PC-9 (cell line): Measurements from ENCODE around the gene SNX5. TPM values are rescaled to one million over a fixed set of nuclear protein-coding genes. Genes with fewer than 3 reads are reported as not detected.

ENCODE experiments used
- BruUV-seq: library from RNA; stranded (reverse); fragments of 400-500 nt; replicated peaks from 2 replicates; lab custom pipeline; 2021; lab: Mats Ljungman, UMichigan
- CTCF ChIA-PET: fragments of 300-600 bp; sonication (Branson Sonifier 250); formaldehyde crosslinking; loops from one replicate; lab custom pipeline; 2022; ENCODE audit warnings: antibody characterized with exemption; lab: Charles Lee
- POLR2A ChIA-PET: fragments of 300-600 bp; sonication (Branson Sonifier 250); formaldehyde crosslinking; loops from one replicate; lab custom pipeline; 2022; ENCODE audit warnings: antibody characterized with exemption; ENCODE audit not compliant: unreplicated experiment; lab: Charles Lee
- DNase-seq, 2 experiments: peaks; one replicate each; pipeline versions ENCODE4 v3.0.0 to v3.0.0-alpha.2; 2015 to 2022; ENCODE audit warnings: mixed read lengths in 1 of 2
- H2AFZ ChIP-seq: fragments of 200-600 bp; sonication (generic); 2 replicates; pipeline ENCODE4 v1.8.1; 2017; ENCODE audit warnings: antibody characterized with exemption
- H3F3A ChIP-seq: fragments of 200-600 bp; sonication (generic); 2 replicates; pipeline ENCODE4 v1.8.1; 2017; ENCODE audit warnings: antibody characterized with exemption, mild to moderate bottlenecking, low read depth; ENCODE audit not compliant: insufficient read depth
- H3K27ac ChIP-seq: fragments of 200-600 bp; sonication (generic); 2 replicates; pipeline ENCODE4 v1.6.1; 2016; ENCODE audit warnings: mixed run types
- H3K27me3 ChIP-seq: fragments of 200-600 bp; sonication (generic); 2 replicates; pipeline ENCODE4 v1.6.1; 2016; ENCODE audit warnings: low read depth, mixed run types; ENCODE audit not compliant: insufficient read depth
- H3K36me3 ChIP-seq: fragments of 200-600 bp; sonication (generic); 2 replicates; pipeline ENCODE4 v1.6.1; 2016; ENCODE audit warnings: low read depth, mixed run types
- H3K4me1 ChIP-seq: fragments of 200-600 bp; sonication (generic); replicated peaks from 2 replicates; pipeline ENCODE4 v1.6.1; 2016; ENCODE audit warnings: mixed run types; ENCODE audit not compliant: insufficient read depth
- H3K4me2 ChIP-seq: fragments of 200-600 bp; sonication (generic); 2 replicates; pipeline ENCODE4 v1.6.1; 2017; ENCODE audit warnings: mixed run types
- H3K4me3 ChIP-seq: fragments of 200-600 bp; sonication (generic); 2 replicates; pipeline ENCODE4 v1.6.1; 2016; ENCODE audit warnings: mixed run types
- H3K79me2 ChIP-seq: fragments of 200-600 bp; sonication (generic); 2 replicates; pipeline ENCODE4 v1.6.1; 2017; ENCODE audit warnings: low read depth, mixed run types
- H3K9me2 ChIP-seq: fragments of 200-600 bp; sonication (generic); 2 replicates; pipeline ENCODE4 v1.8.1; 2017; ENCODE audit warnings: mild to moderate bottlenecking; ENCODE audit not compliant: insufficient read depth
- H3K9me3 ChIP-seq: fragments of 200-600 bp; sonication (generic); 2 replicates; pipeline ENCODE4 v1.8.1; 2016; ENCODE audit warnings: low read depth; ENCODE audit not compliant: insufficient read depth
- H4K20me1 ChIP-seq: fragments of 200-600 bp; sonication (generic); 2 replicates; pipeline ENCODE4 v1.8.1; 2017; ENCODE audit not compliant: insufficient read depth
- CTCF ChIP-seq: fragments of 200-600 bp; sonication (generic); conservative IDR thresholded peaks from 2 replicates; pipeline ENCODE4 v1.6.1; 2017; ENCODE audit warnings: mixed run types, antibody characterized with exemption, mild to moderate bottlenecking, moderate library complexity
- EZH2 ChIP-seq: fragments of 200-600 bp; sonication (generic); IDR thresholded peaks from 2 replicates; pipeline ENCODE4 v1.8.0; 2017; ENCODE audit warnings: antibody characterized with exemption, low read depth
- intact Hi-C: fragments of 100-400 bp; cut with micrococcal nuclease; formaldehyde crosslinking; loops from one replicate; pipeline ENCODE4 v1.10.0; 2022; ENCODE audit not compliant: unreplicated experiment
- total RNA-seq: library from RNA; stranded (reverse); gene quantifications from 2 replicates; pipeline ENCODE4 v1.2.3, GENCODE V29; 2021

Gene SNX5
- total RNA-seq, 1 experiment from 2014 or later: 116 TPM

DNA sequence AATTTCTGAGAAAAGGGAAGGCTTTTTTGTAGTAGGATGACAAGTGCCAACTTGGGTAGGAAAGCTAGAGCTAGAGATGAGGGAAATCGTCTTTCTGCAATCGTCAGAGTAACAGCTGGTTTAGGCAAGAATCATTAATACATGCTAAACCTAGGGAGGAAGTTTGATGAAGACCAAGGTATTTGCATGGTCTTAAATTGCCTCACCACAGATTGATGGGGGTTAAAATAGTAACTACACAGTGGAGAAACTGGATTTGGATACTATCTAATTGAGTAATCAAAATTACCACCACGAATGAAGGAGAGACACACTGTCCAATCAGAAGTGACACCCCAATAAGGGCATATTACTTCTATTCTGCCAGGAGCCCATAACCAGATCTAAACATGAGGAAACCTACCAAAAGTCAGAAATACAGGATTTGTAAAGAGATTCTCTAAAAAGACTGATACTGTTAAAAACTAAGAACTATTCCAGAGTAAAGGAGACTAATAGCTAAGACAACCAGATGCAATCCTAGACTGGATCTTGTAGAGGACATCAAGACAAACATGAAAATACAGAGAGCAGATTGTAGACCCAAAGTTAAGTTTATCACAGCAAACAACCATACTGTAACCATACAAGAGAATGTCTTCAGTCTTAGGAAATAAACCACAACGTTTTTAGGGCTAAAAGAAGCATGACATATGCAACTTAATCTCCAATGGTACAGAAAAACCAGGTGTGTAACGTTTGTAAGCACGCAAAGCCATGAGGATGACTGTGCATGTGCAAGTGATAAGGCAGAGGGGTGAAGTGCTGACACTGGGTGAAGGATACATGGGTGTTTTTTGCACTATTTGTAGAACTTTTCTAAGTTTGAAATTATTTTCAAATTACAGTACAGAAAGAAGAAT, 21.8 kb downstream of the SNX5 start:
- H3K27ac ChIP-seq: no peak overlapping the region
- no peaks in the 10 kb centered on the region for H3K4me1 ChIP-seq
- ChIA-PET CTCF (no interaction called here), POLR2A (no interaction called here)
- H4K20me1 ChIP-seq: peaks cover 46% of the 10 kb centered on the region
- H3K79me2 ChIP-seq: no peaks in the 10 kb centered on the region; the same call in 1 of the 2 replicates
- no peak overlapping the region for H2AFZ ChIP-seq
- H3F3A ChIP-seq: peaks cover 74% of the 10 kb centered on the region
- peaks cover 85% of the 10 kb centered on the region for H3K36me3 ChIP-seq
- DNase-seq: no peak
- no peaks in the 10 kb centered on the region for H3K9me3 ChIP-seq
- no peaks in the 10 kb centered on the region for H3K27me3 ChIP-seq
- no TSS peak for BruUV-seq
- intact Hi-C loops: no loop called here
- H3K4me2 ChIP-seq: no peak overlapping the region
- H3K9me2 ChIP-seq: no peaks in the 10 kb centered on the region
- TF ChIP-seq CTCF (no peak), EZH2 (no peak)
- H3K4me3 ChIP-seq: no peak overlapping the region

GRCh38 chr20:17946040-17946439, 22.6 kb downstream of the SNX5 start:
- no peak for DNase-seq

More at GRCh38 chr20:17946040-17946439, 22.6 kb downstream of the SNX5 start:
- H2AFZ ChIP-seq: no peak overlapping the region
- H3K27me3 ChIP-seq: no peaks in the 10 kb centered on the region
- intact Hi-C loops: no loop called here
- CTCF ChIA-PET: interaction anchor here (0.6 to 1.0 kb wide), 2 partner anchors 296 to 442 kb away, joined by 6 to 9 read pairs; no protein-coding TSS in a partner anchor
- peaks cover 77% of the 10 kb centered on the region for H3K36me3 ChIP-seq
- TF ChIP-seq CTCF (no peak), EZH2 (no peak)
- peaks cover 82% of the 10 kb centered on the region for H3F3A ChIP-seq
- no TSS peak for BruUV-seq
- H3K9me3 ChIP-seq: no peaks in the 10 kb centered on the region
- no peak overlapping the region for H3K27ac ChIP-seq
- H3K4me2 ChIP-seq: no peak overlapping the region
- H4K20me1 ChIP-seq: peaks cover 46% of the 10 kb centered on the region
- H3K4me1 ChIP-seq: no peaks in the 10 kb centered on the region
- no peaks in the 10 kb centered on the region; the same call in 1 of the 2 replicates for H3K79me2 ChIP-seq
- no peak overlapping the region for H3K4me3 ChIP-seq
- H3K9me2 ChIP-seq: no peaks in the 10 kb centered on the region
- POLR2A ChIA-PET: interaction anchor here (0.6 kb wide), 1 partner anchor 280 kb away, joined by 12 read pairs; no protein-coding TSS in a partner anchor
